HepG2 (cell line): ENCODE results near the gene ALB. TPM values are rescaled to one million over a fixed set of nuclear protein-coding genes. Genes with fewer than 3 reads are reported as not detected.

ENCODE experiments used
- CEBPG ChIP-seq: IDR thresholded peaks from 2 replicates; pipeline ENCODE4 v1.6.1; 2016
- DNMT3B ChIP-seq: conservative IDR thresholded peaks from 2 replicates; pipeline ENCODE4 v1.6.1; 2016; ENCODE audit warnings: missing biosample characterization, control low read depth
- HCFC1 ChIP-seq: fragments of 150-350 bp; IDR thresholded peaks from 2 replicates; pipeline ENCODE4 v1.6.1; 2014; ENCODE audit warnings: low read depth, low read length
- IRF2 ChIP-seq: IDR thresholded peaks from 2 replicates; pipeline ENCODE4 v1.6.1; 2018; ENCODE audit warnings: missing genetic modification reagents, missing compliant biosample characterization
- MIXL1 ChIP-seq: IDR thresholded peaks from 2 replicates; pipeline ENCODE4 v1.6.1; 2016
- SIX4 ChIP-seq: sonication (generic); formaldehyde crosslinking; IDR thresholded peaks from 2 replicates; pipeline ENCODE4 v1.4.0; 2020; ENCODE audit warnings: missing genetic modification reagents
- SMAD9 ChIP-seq: sonication (generic); formaldehyde crosslinking; IDR thresholded peaks from 2 replicates; pipeline ENCODE4 v1.5.1; 2020; ENCODE audit warnings: mild to moderate bottlenecking, missing genetic modification reagents
- SRSF9 ChIP-seq: fragments of 200-400 bp; formaldehyde crosslinking; IDR thresholded peaks from 2 replicates; pipeline ENCODE4 v1.6.1; 2018; ENCODE audit warnings: borderline replicate concordance, mild to moderate bottlenecking, low read depth, low read length; ENCODE audit not compliant: insufficient read depth, poor library complexity, severe bottlenecking
- TOE1 ChIP-seq: sonication (generic); formaldehyde crosslinking; IDR thresholded peaks from 2 replicates; pipeline ENCODE4 v1.4.0; 2020; ENCODE audit warnings: mild to moderate bottlenecking, missing genetic modification reagents
- U2AF1 ChIP-seq: fragments of 200-400 bp; formaldehyde crosslinking; optimal IDR thresholded peaks from 2 replicates; pipeline ENCODE3; 2017; ENCODE audit warnings: mild to moderate bottlenecking, low read depth, low read length
- ZKSCAN5 ChIP-seq: sonication (generic); formaldehyde crosslinking; IDR thresholded peaks from 2 replicates; pipeline ENCODE4 v1.5.1; 2020; ENCODE audit warnings: mild to moderate bottlenecking, missing genetic modification reagents
- ZNF10 ChIP-seq: sonication (generic); formaldehyde crosslinking; IDR thresholded peaks from 2 replicates; pipeline ENCODE4 v1.4.0; 2020; ENCODE audit warnings: mild to moderate bottlenecking, low read depth, missing genetic modification reagents, borderline replicate concordance
- ZNF234 ChIP-seq: sonication (generic); formaldehyde crosslinking; conservative IDR thresholded peaks from 2 replicates; pipeline ENCODE4 v1.5.1; 2020; ENCODE audit warnings: mild to moderate bottlenecking, missing genetic modification reagents
- ZNF543 ChIP-seq: sonication (generic); formaldehyde crosslinking; IDR thresholded peaks from 2 replicates; pipeline ENCODE4 v1.4.0; 2020; ENCODE audit warnings: mild to moderate bottlenecking, missing genetic modification reagents
- ZNF775 ChIP-seq: sonication (generic); formaldehyde crosslinking; IDR thresholded peaks from 2 replicates; pipeline ENCODE4 v1.4.0; 2020; ENCODE audit warnings: missing genetic modification reagents, mild to moderate bottlenecking, moderate library complexity, borderline replicate concordance
- ZNF816 ChIP-seq: sonication (generic); formaldehyde crosslinking; IDR thresholded peaks from 2 replicates; pipeline ENCODE4 v1.8.0; 2022; ENCODE audit warnings: missing genetic modification reagents, mild to moderate bottlenecking, borderline replicate concordance
- polyA plus RNA-seq, 8 experiments: library from polyadenylated mRNA; depleted of rRNA in 3 of 8; stranded (reverse) in 7 of 8; unstranded in 1 of 8; fragments of >200 nt; fragmentation: Illumina TruSeq in 4 of 8; extraction: Trizol in 4 of 8; gene quantifications; 2 replicates each; pipeline versions ENCODE4 v1.2.1 to v1.2.3, GENCODE V29; 2011 to 2016; ENCODE audit warnings: low read depth in 4 of 8, missing spikeins in 1 of 8, mixed read lengths in 1 of 8; ENCODE audit not compliant: insufficient read depth in 1 of 8
- total RNA-seq, 5 experiments: library from RNA; depleted of rRNA; stranded (reverse); fragments of >200 nt; fragmentation: Illumina TruSeq; extraction: Trizol; gene quantifications; 2 replicates each; pipeline ENCODE4 v1.2.3, GENCODE V29; 2016; ENCODE audit warnings: low read depth in 1 of 5
- TF ChIP-seq, protein P1 (sequence below), 2 experiments: sonication (generic) in 1 of 2; formaldehyde crosslinking in 1 of 2; IDR thresholded peaks; 2 replicates each; pipeline versions ENCODE4 v1.4.0 to v1.6.1; 2018 to 2020; ENCODE audit warnings: missing genetic modification reagents in 2 of 2, borderline replicate concordance in 1 of 2, low read depth in 1 of 2, mild to moderate bottlenecking in 1 of 2, missing biosample characterization in 1 of 2
- TF ChIP-seq, protein P2 (sequence below): sonication (generic); formaldehyde crosslinking; IDR thresholded peaks from 2 replicates; pipeline ENCODE4 v1.4.0; 2020; ENCODE audit warnings: mild to moderate bottlenecking, missing genetic modification reagents
- TF ChIP-seq, protein P3 (sequence below): sonication (generic); formaldehyde crosslinking; IDR thresholded peaks from 2 replicates; pipeline ENCODE4 v1.8.0; 2022; ENCODE audit warnings: mild to moderate bottlenecking, missing genetic modification reagents
- TF ChIP-seq, protein P4 (sequence below): sonication (generic); IDR thresholded peaks from 2 replicates; pipeline ENCODE4 v1.6.1; 2016; ENCODE audit warnings: low read depth, borderline replicate concordance
- TF ChIP-seq, protein P5 (sequence below): sonication (generic); formaldehyde crosslinking; conservative IDR thresholded peaks from 2 replicates; pipeline ENCODE4 v1.4.0; 2020; ENCODE audit warnings: missing genetic modification reagents
- TF ChIP-seq, protein P6 (sequence below): IDR thresholded peaks from 2 replicates; pipeline ENCODE4 v1.6.1; 2016; ENCODE audit warnings: low read depth, borderline replicate concordance
- TF ChIP-seq, protein P7 (sequence below): sonication (generic); formaldehyde crosslinking; IDR thresholded peaks from 2 replicates; pipeline ENCODE4 v1.8.0; 2022; ENCODE audit warnings: mild to moderate bottlenecking, missing genetic modification reagents, moderate library complexity

ALB gene
- total and polyA plus RNA-seq, 2 of the 13 experiments (the other 11 are each of a cell fraction or from before 2014, with no cell fraction given): 22,259 to 22,625 TPM

DNA sequence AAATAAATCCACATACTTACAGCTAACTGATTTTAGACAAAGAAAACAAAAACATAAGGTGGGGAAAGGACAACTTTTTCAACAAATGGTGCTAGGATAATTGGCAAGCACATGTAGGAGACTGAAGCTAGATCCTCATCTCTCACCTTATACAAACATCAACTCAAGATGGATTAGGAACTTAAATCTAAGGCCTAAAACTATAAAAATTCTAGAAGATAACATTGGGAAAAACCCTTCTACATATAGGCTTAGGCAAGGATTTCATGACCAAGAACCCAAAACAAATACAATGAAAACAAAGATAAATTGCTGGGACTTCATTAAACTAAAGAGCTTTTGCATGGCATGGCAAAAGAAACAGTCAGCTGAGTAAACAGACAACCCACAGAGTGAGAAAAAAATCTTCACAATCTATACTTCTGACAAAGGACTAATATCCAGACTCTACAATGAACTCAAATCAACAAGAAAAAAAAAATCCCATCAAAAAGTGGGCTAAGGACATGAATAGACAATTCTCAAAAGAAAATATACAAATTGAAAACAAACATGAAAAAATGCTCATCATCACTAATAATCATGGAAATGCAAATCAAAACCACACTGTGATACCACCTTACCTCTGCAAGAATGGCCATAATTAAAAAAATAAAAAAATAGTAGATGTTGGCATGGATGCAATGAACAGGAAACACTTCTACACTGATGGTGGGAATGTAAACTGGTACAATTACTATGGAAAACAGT is 17.8 kb downstream of the ALB start (continued):
- TF ChIP-seq SRSF9 (no peak), TOE1 (CRISPR knock-in tag) (0 out of 2 replicates have a peak, but pooled peaks have one; percentile 42), ZNF543 (no peak), SIX4 (0 out of 2 replicates have a peak, but pooled peaks have one; percentile 46), SMAD9 (no peak), ZNF10 (CRISPR knock-in tag) (no peak), MIXL1 (peak; percentile 64; the same call in 1 of the 2 replicates), IRF2 (peak; percentile 9; the same call in 1 of the 2 replicates), ZNF816 (peak; percentile 32; the same call in 1 of the 2 replicates), U2AF1 (no peak), HCFC1 (no peak), ZNF234 (no peak), ZNF775 (no peak), ZKSCAN5 (no peak), CEBPG (CRISPR knock-in tag) (no peak), DNMT3B (no peak)
- TF ChIP-seq, protein P1, sequence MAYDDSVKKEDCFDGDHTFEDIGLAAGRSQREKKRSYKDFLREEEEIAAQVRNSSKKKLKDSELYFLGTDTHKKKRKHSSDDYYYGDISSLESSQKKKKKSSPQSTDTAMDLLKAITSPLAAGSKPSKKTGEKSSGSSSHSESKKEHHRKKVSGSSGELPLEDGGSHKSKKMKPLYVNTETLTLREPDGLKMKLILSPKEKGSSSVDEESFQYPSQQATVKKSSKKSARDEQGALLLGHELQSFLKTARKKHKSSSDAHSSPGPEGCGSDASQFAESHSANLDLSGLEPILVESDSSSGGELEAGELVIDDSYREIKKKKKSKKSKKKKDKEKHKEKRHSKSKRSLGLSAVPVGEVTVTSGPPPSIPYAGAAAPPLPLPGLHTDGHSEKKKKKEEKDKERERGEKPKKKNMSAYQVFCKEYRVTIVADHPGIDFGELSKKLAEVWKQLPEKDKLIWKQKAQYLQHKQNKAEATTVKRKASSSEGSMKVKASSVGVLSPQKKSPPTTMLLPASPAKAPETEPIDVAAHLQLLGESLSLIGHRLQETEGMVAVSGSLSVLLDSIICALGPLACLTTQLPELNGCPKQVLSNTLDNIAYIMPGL (CRISPR knock-in tag; IDR thresholded peaks at IDR 0.05; ENCODE audit: borderline replicate concordance in 1 of 2, low read depth in 1 of 2): no peak
- TF ChIP-seq, protein P2, sequence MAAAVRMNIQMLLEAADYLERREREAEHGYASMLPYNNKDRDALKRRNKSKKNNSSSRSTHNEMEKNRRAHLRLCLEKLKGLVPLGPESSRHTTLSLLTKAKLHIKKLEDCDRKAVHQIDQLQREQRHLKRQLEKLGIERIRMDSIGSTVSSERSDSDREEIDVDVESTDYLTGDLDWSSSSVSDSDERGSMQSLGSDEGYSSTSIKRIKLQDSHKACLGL (CRISPR knock-in tag): no peak
- TF ChIP-seq, protein P3, sequence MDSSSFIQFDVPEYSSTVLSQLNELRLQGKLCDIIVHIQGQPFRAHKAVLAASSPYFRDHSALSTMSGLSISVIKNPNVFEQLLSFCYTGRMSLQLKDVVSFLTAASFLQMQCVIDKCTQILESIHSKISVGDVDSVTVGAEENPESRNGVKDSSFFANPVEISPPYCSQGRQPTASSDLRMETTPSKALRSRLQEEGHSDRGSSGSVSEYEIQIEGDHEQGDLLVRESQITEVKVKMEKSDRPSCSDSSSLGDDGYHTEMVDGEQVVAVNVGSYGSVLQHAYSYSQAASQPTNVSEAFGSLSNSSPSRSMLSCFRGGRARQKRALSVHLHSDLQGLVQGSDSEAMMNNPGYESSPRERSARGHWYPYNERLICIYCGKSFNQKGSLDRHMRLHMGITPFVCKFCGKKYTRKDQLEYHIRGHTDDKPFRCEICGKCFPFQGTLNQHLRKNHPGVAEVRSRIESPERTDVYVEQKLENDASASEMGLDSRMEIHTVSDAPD (CRISPR knock-in tag): no peak
- TF ChIP-seq, protein P4, sequence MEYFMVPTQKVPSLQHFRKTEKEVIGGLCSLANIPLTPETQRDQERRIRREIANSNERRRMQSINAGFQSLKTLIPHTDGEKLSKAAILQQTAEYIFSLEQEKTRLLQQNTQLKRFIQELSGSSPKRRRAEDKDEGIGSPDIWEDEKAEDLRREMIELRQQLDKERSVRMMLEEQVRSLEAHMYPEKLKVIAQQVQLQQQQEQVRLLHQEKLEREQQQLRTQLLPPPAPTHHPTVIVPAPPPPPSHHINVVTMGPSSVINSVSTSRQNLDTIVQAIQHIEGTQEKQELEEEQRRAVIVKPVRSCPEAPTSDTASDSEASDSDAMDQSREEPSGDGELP: peak; percentile 91
- TF ChIP-seq, protein P5, sequence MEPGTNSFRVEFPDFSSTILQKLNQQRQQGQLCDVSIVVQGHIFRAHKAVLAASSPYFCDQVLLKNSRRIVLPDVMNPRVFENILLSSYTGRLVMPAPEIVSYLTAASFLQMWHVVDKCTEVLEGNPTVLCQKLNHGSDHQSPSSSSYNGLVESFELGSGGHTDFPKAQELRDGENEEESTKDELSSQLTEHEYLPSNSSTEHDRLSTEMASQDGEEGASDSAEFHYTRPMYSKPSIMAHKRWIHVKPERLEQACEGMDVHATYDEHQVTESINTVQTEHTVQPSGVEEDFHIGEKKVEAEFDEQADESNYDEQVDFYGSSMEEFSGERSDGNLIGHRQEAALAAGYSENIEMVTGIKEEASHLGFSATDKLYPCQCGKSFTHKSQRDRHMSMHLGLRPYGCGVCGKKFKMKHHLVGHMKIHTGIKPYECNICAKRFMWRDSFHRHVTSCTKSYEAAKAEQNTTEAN: peak; percentile 51
- TF ChIP-seq, protein P6, sequence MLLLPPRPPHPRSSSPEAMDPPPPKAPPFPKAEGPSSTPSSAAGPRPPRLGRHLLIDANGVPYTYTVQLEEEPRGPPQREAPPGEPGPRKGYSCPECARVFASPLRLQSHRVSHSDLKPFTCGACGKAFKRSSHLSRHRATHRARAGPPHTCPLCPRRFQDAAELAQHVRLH (CRISPR knock-in tag): no peak
- TF ChIP-seq, protein P7, sequence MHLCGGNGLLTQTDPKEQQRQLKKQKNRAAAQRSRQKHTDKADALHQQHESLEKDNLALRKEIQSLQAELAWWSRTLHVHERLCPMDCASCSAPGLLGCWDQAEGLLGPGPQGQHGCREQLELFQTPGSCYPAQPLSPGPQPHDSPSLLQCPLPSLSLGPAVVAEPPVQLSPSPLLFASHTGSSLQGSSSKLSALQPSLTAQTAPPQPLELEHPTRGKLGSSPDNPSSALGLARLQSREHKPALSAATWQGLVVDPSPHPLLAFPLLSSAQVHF (CRISPR knock-in tag): peak; percentile 35; the same call in 1 of the 2 replicates
